ENCODE measurements around the gene GPRC5A. TPM values are rescaled to one million over a fixed set of nuclear protein-coding genes. Genes with fewer than 3 reads are reported as not detected.

The GPRC5A gene
- total RNA-seq, 1 experiment from 2014 or later = 15.6 TPM

- H3K36me3 ChIP-seq = 0 out of 2 replicates have a peak, but pooled peaks cover 3% of the 10 kb centered on the region
- no peak overlapping the region for H3K27ac ChIP-seq
- H3K27me3 ChIP-seq = no peaks in the 10 kb centered on the region
- no peak overlapping the region for H3K4me3 ChIP-seq
- H3K9me3 ChIP-seq (replicated peaks) = no peaks in the 10 kb centered on the region
- H3K4me1 ChIP-seq = peaks cover 19% of the 10 kb centered on the region
- DNase-seq = peak in 1 of 2 experiments; percentile 7
Measured at GRCh38 chr12:12915656-12916055, 24.3 kb downstream of the GPRC5A start.

- DNase-seq = peak; percentile 69 to 91
- Histone ChIP-seq H3K27me3 (no peaks in the 10 kb centered on the region), H3K4me1 (peaks cover 19% of the 10 kb centered on the region), H3K27ac (no peak overlapping the region), H3K4me3 (no peak overlapping the region), H3K9me3 (replicated peaks) (no peaks in the 10 kb centered on the region), H3K36me3 (0 out of 2 replicates have a peak, but pooled peaks cover 3% of the 10 kb centered on the region)
Measured at GRCh38 chr12:12916135-12916944, 25.0 kb downstream of the GPRC5A start.

- no peaks in the 10 kb centered on the region for H3K9me3 ChIP-seq (replicated peaks)
- H3K4me1 ChIP-seq = peaks cover 18% of the 10 kb centered on the region
- no peak overlapping the region for H3K4me3 ChIP-seq
- H3K27me3 ChIP-seq = no peaks in the 10 kb centered on the region
- no peak overlapping the region for H3K27ac ChIP-seq
- 0 out of 2 replicates have a peak, but pooled peaks cover 3% of the 10 kb centered on the region for H3K36me3 ChIP-seq
- no peak for DNase-seq
Measured at GRCh38 chr12:12917517-12917916, 26.2 kb downstream of the GPRC5A start.

GRCh38 chr12:12918781-12919389 is 27.5 kb downstream of the GPRC5A start:
- no peaks in the 10 kb centered on the region for H3K27me3 ChIP-seq
- peaks cover 6% of the 10 kb centered on the region; the same call in 1 of the 2 replicates for H3K4me1 ChIP-seq
- no peak for DNase-seq
- no peak overlapping the region for H3K27ac ChIP-seq
- no peak overlapping the region for H3K4me3 ChIP-seq
- H3K36me3 ChIP-seq = no peaks in the 10 kb centered on the region
- H3K9me3 ChIP-seq (replicated peaks) = no peaks in the 10 kb centered on the region

GRCh38 chr12:12919666-12920435 is 28.5 kb downstream of the GPRC5A start:
- no peak for DNase-seq
- Histone ChIP-seq H3K4me3 (no peak overlapping the region), H3K27ac (no peak overlapping the region), H3K36me3 (no peaks in the 10 kb centered on the region), H3K4me1 (no peaks in the 10 kb centered on the region), H3K9me3 (replicated peaks) (no peaks in the 10 kb centered on the region), H3K27me3 (no peaks in the 10 kb centered on the region)

- H3K4me3 ChIP-seq = no peak overlapping the region
- H3K36me3 ChIP-seq = no peaks in the 10 kb centered on the region
- no peaks in the 10 kb centered on the region for H3K9me3 ChIP-seq (replicated peaks)
- no peak overlapping the region for H3K27ac ChIP-seq
- no peaks in the 10 kb centered on the region for H3K4me1 ChIP-seq
- no peaks in the 10 kb centered on the region for H3K27me3 ChIP-seq
- no peak for DNase-seq
Measured at GRCh38 chr12:12922191-12922616, 30.8 kb downstream of the GPRC5A start.

GRCh38 chr12:12922978-12923377 is 31.6 kb downstream of the GPRC5A start:
- Histone ChIP-seq H3K4me3 (no peak overlapping the region), H3K27me3 (no peaks in the 10 kb centered on the region), H3K36me3 (no peaks in the 10 kb centered on the region), H3K9me3 (replicated peaks) (no peaks in the 10 kb centered on the region), H3K27ac (no peak overlapping the region), H3K4me1 (no peaks in the 10 kb centered on the region)
- no peak for DNase-seq

GRCh38 chr12:12924169-12924568 is 32.8 kb downstream of the GPRC5A start:
- no peaks in the 10 kb centered on the region for H3K27me3 ChIP-seq
- no peaks in the 10 kb centered on the region for H3K4me1 ChIP-seq
- no peak for DNase-seq
- no peak overlapping the region for H3K27ac ChIP-seq
- no peaks in the 10 kb centered on the region for H3K36me3 ChIP-seq
- H3K4me3 ChIP-seq = no peak overlapping the region
- H3K9me3 ChIP-seq (replicated peaks) = no peaks in the 10 kb centered on the region

- no peaks in the 10 kb centered on the region for H3K36me3 ChIP-seq
- no peaks in the 10 kb centered on the region for H3K9me3 ChIP-seq (replicated peaks)
- no peak overlapping the region for H3K27ac ChIP-seq
- no peak overlapping the region for H3K4me3 ChIP-seq
- DNase-seq = no peak
- H3K4me1 ChIP-seq = no peaks in the 10 kb centered on the region
- no peaks in the 10 kb centered on the region for H3K27me3 ChIP-seq
Measured at GRCh38 chr12:12925388-12925787, 34.0 kb downstream of the GPRC5A start.

GRCh38 chr12:12926571-12927071 is 35.3 kb downstream of the GPRC5A start:
- H3K4me1 ChIP-seq = no peaks in the 10 kb centered on the region
- H3K27me3 ChIP-seq = no peaks in the 10 kb centered on the region
- no peaks in the 10 kb centered on the region for H3K9me3 ChIP-seq (replicated peaks)
- no peak overlapping the region for H3K4me3 ChIP-seq
- no peaks in the 10 kb centered on the region for H3K36me3 ChIP-seq
- no peak overlapping the region for H3K27ac ChIP-seq
- DNase-seq = no peak

- H3K27me3 ChIP-seq = no peaks in the 10 kb centered on the region
- no peak overlapping the region for H3K27ac ChIP-seq
- H3K36me3 ChIP-seq = no peaks in the 10 kb centered on the region
- no peaks in the 10 kb centered on the region for H3K9me3 ChIP-seq (replicated peaks)
- no peak overlapping the region for H3K4me3 ChIP-seq
- no peaks in the 10 kb centered on the region for H3K4me1 ChIP-seq
- no peak for DNase-seq
Measured at GRCh38 chr12:12927211-12928079, 36.1 kb downstream of the GPRC5A start.

- Histone ChIP-seq H3K4me3 (no peak overlapping the region), H3K27ac (no peak overlapping the region), H3K27me3 (no peaks in the 10 kb centered on the region), H3K9me3 (replicated peaks) (no peaks in the 10 kb centered on the region), H3K36me3 (no peaks in the 10 kb centered on the region), H3K4me1 (peaks cover 6% of the 10 kb centered on the region; the same call in 1 of the 2 replicates)
- no peak for DNase-seq
Measured at GRCh38 chr12:12929696-12930095, 38.3 kb downstream of the GPRC5A start.

GRCh38 chr12:12930633-12931219 is 39.4 kb downstream of the GPRC5A start:
- no peak overlapping the region for H3K27ac ChIP-seq
- DNase-seq = no peak
- H3K4me1 ChIP-seq = peaks cover 8% of the 10 kb centered on the region; the same call in 1 of the 2 replicates
- no peak overlapping the region for H3K4me3 ChIP-seq
- no peaks in the 10 kb centered on the region for H3K27me3 ChIP-seq
- no peaks in the 10 kb centered on the region for H3K36me3 ChIP-seq
- no peaks in the 10 kb centered on the region for H3K9me3 ChIP-seq (replicated peaks)

- H3K36me3 ChIP-seq = no peaks in the 10 kb centered on the region
- peaks cover 8% of the 10 kb centered on the region; the same call in 1 of the 2 replicates for H3K4me1 ChIP-seq
- no peak overlapping the region for H3K27ac ChIP-seq
- no peaks in the 10 kb centered on the region for H3K27me3 ChIP-seq
- H3K9me3 ChIP-seq (replicated peaks) = no peaks in the 10 kb centered on the region
- DNase-seq = no peak
- no peak overlapping the region for H3K4me3 ChIP-seq
Measured at GRCh38 chr12:12933742-12934141, 42.4 kb downstream of the GPRC5A start.
